CD14-positive monocyte (primary cell): Measurements from ENCODE around the gene SERPINB1. TPM values are rescaled to one million over a fixed set of nuclear protein-coding genes. Genes with fewer than 3 reads are reported as not detected.
"Not testable (repeated sequence)": the region's sequence is repeated elsewhere in the genome, so short reads cannot be mapped to it uniquely, and the experiment has no call there.

Experiments used
- DNase-seq, 3 donors: peaks; one replicate each; pipeline ENCODE4 v3.0.0-alpha.2; 2011 to 2022
- H2AFZ ChIP-seq: 2 replicates; pipeline ENCODE4 v1.6.0; 2012; ENCODE audit warnings: mild to moderate bottlenecking, low read depth, low read length, inconsistent platforms; ENCODE audit not compliant: insufficient read depth, poor library complexity, severe bottlenecking
- H3K27ac ChIP-seq, 2 donors: 1 replicate in 1 of 2; 2 replicates in 1 of 2; pipeline ENCODE4 v1.5.1; 2012 to 2013; ENCODE audit warnings: low read length in 2 of 2, control low read depth in 1 of 2, inconsistent platforms in 1 of 2, low read depth in 1 of 2, mild to moderate bottlenecking in 1 of 2
- H3K27me3 ChIP-seq, 2 donors: one replicate each; pipeline versions ENCODE4 v1.6.0 to v1.6.1; 2011 to 2013; ENCODE audit warnings: low read length in 2 of 2; ENCODE audit not compliant: control insufficient read depth in 2 of 2, insufficient read depth in 2 of 2
- H3K36me3 ChIP-seq, 2 donors: replicated peaks in 1 of 2; 1 replicate in 1 of 2; 2 replicates in 1 of 2; pipeline versions ENCODE4 v1.5.1 to v1.6.1; 2012 to 2013; ENCODE audit warnings: low read length in 2 of 2, control low read depth in 1 of 2, inconsistent platforms in 1 of 2, mild to moderate bottlenecking in 1 of 2; ENCODE audit not compliant: insufficient read depth in 2 of 2, control insufficient read depth in 1 of 2
- H3K4me1 ChIP-seq, 2 donors: 1 replicate in 1 of 2; 2 replicates in 1 of 2; pipeline versions ENCODE4 v1.5.1 to v1.6.1; 2012 to 2013; ENCODE audit warnings: low read length in 2 of 2, control low read depth in 1 of 2, inconsistent platforms in 1 of 2, mild to moderate bottlenecking in 1 of 2, moderate library complexity in 1 of 2; ENCODE audit not compliant: insufficient read depth in 2 of 2, control insufficient read depth in 1 of 2
- H3K4me2 ChIP-seq: replicated peaks from 2 replicates; pipeline ENCODE3; 2012; ENCODE audit warnings: low read length, moderate library complexity, mild to moderate bottlenecking; ENCODE audit not compliant: poor library complexity, severe bottlenecking; ENCODE audit errors: extremely low read depth
- H3K4me3 ChIP-seq, 3 experiments: fragments of 200-600 bp in 1 of 3; sonication (generic) in 1 of 3; replicated peaks in 1 of 3; 1 replicate in 2 of 3; 2 replicates in 1 of 3; pipeline ENCODE4 v1.5.1; 2011 to 2013; ENCODE audit warnings: low read length in 3 of 3, mild to moderate bottlenecking in 3 of 3, control low read depth in 2 of 3, low read depth in 2 of 3, inconsistent platforms in 1 of 3, moderate library complexity in 1 of 3
- H3K79me2 ChIP-seq: 2 replicates; pipeline ENCODE4 v1.6.0; 2012; ENCODE audit warnings: mild to moderate bottlenecking, control low read depth, inconsistent platforms, low read length, moderate library complexity; ENCODE audit not compliant: insufficient read depth
- H3K9ac ChIP-seq: 2 replicates; pipeline ENCODE4 v1.6.0; 2017; ENCODE audit warnings: low read length, mild to moderate bottlenecking; ENCODE audit not compliant: insufficient read depth, poor library complexity, severe bottlenecking
- H3K9me3 ChIP-seq, 2 donors: replicated peaks in 1 of 2; 1 replicate in 1 of 2; 2 replicates in 1 of 2; pipeline versions ENCODE4 v1.5.1 to v1.6.1; 2012 to 2013; ENCODE audit warnings: low read length in 2 of 2, control low read depth in 1 of 2; ENCODE audit not compliant: control insufficient read depth in 1 of 2, insufficient read depth in 1 of 2
- H4K20me1 ChIP-seq: 2 replicates; pipeline ENCODE4 v1.6.0; 2012; ENCODE audit warnings: mild to moderate bottlenecking, low read length, control low read depth, moderate library complexity; ENCODE audit not compliant: insufficient read depth
- H3K27ac Mint-ChIP-seq, 7 donors: one replicate each; pipeline ENCODE4 v1.8.0; 2020; ENCODE audit warnings: mild to moderate bottlenecking in 7 of 7, mixed read lengths in 7 of 7, moderate library complexity in 6 of 7, inconsistent platforms in 2 of 7
- H3K27me3 Mint-ChIP-seq, 3 donors: one replicate each; pipeline ENCODE4 v1.8.0; 2021 to 2022; ENCODE audit warnings: low read depth in 3 of 3, mild to moderate bottlenecking in 3 of 3, mixed read lengths in 3 of 3, moderate library complexity in 3 of 3, inconsistent platforms in 1 of 3
- H3K36me3 Mint-ChIP-seq, 2 donors: one replicate each; pipeline ENCODE4 v1.8.0; 2020; ENCODE audit warnings: mixed read lengths in 2 of 2, inconsistent platforms in 1 of 2, mild to moderate bottlenecking in 1 of 2
- H3K4me1 Mint-ChIP-seq: one replicate; pipeline ENCODE4 v1.8.0; 2020; ENCODE audit warnings: mild to moderate bottlenecking, mixed read lengths
- H3K4me3 Mint-ChIP-seq, 2 donors: one replicate each; pipeline ENCODE4 v1.8.0; 2020; ENCODE audit warnings: mild to moderate bottlenecking in 2 of 2, mixed read lengths in 2 of 2, moderate library complexity in 1 of 2
- H3K9me3 Mint-ChIP-seq, 7 donors: one replicate each; pipeline ENCODE4 v1.8.0; 2020 to 2022; ENCODE audit warnings: mixed read lengths in 7 of 7, mild to moderate bottlenecking in 6 of 7, moderate library complexity in 6 of 7, inconsistent platforms in 2 of 7
- WGBS: methylation state at CpG from one replicate; pipeline ENCODE4 v1.1.5; 2013; ENCODE audit warnings: missing lambda C conversion rate; ENCODE audit not compliant: insufficient coverage; 5-methylcytosine and 5-hydroxymethylcytosine counted together
- intact Hi-C, 2 donors: fragments of 100-400 bp; cut with micrococcal nuclease; formaldehyde crosslinking; loops; one replicate each; pipeline versions ENCODE4 v1.15.0 to v1.15.1; 2023
- polyA plus RNA-seq, 3 donors: library from polyadenylated mRNA; depleted of rRNA in 1 of 3; unstranded in 2 of 3; stranded (reverse) in 1 of 3; fragments of 300-500 nt in 2 of 3; fragments of >200 nt in 1 of 3; fragmentation: Illumina TruSeq in 2 of 3; gene quantifications; 1 replicate in 2 of 3; 2 replicates in 1 of 3; pipeline ENCODE4 v1.2.3, GENCODE V29; 2012 to 2021
- TF ChIP-seq, protein P1 (sequence below): fragments of 200-600 bp; IDR thresholded peaks from one replicate; pipeline ENCODE4 v1.8.0; 2022; ENCODE audit warnings: antibody characterized with exemption, mild to moderate bottlenecking

SERPINB1 gene
- polyA plus RNA-seq, 3 donors = 126 to 307 (median 306) TPM

DNA sequence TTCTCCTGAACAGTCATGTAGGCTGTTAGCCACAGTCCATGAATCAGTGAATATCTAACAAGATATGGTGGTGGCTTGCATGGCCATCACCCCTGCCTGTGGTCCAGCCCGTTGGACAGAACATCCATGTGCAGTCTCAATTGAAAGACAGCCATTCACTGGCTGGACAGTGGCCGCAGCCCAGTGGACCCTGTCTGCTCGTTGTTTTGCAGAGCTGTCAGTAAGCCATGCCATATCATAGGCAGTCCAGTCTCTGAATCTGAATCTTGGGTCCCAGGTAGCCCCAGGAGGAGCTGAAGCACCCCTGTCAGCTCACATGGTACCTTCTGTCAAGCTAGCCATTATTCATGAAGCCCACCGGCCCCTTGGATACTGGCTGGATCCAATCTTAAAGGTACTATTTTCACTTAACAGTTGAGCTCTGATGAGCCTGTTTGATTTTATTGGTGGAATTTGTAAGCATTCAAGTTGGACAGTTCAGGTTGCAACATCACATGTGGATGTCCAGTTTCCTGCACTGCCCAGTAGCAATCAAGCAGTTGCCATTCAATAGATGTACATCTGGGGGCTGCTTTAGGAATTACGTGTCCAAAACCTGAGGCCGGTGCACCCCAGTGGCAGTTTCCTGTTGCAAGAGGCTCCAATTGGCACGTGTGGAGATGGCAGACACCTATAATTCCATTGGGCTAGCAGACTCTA is 37.8 kb downstream of the SERPINB1 start:
- TF ChIP-seq, protein P1, sequence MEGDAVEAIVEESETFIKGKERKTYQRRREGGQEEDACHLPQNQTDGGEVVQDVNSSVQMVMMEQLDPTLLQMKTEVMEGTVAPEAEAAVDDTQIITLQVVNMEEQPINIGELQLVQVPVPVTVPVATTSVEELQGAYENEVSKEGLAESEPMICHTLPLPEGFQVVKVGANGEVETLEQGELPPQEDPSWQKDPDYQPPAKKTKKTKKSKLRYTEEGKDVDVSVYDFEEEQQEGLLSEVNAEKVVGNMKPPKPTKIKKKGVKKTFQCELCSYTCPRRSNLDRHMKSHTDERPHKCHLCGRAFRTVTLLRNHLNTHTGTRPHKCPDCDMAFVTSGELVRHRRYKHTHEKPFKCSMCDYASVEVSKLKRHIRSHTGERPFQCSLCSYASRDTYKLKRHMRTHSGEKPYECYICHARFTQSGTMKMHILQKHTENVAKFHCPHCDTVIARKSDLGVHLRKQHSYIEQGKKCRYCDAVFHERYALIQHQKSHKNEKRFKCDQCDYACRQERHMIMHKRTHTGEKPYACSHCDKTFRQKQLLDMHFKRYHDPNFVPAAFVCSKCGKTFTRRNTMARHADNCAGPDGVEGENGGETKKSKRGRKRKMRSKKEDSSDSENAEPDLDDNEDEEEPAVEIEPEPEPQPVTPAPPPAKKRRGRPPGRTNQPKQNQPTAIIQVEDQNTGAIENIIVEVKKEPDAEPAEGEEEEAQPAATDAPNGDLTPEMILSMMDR = no peak
- peaks cover 0 to 3% of the 10 kb centered on the region in 2 donors for H3K36me3 Mint-ChIP-seq
- H3K4me2 ChIP-seq = no peak overlapping the region
- H3K27ac ChIP-seq = no peak overlapping the region
- no peaks in the 10 kb centered on the region for H3K27me3 ChIP-seq
- no peaks in the 10 kb centered on the region for H3K9me3 ChIP-seq
- no peak overlapping the region for H3K4me3 Mint-ChIP-seq
- H3K4me1 ChIP-seq = peaks cover 16 to 19% of the 10 kb centered on the region in 2 donors
- H3K27me3 Mint-ChIP-seq = peaks cover 0 to 2% (median 2%) of the 10 kb centered on the region in 3 donors
- H2AFZ ChIP-seq = no peak overlapping the region
- H3K4me1 Mint-ChIP-seq = peaks cover 48% of the 10 kb centered on the region
- no peak overlapping the region for H3K4me3 ChIP-seq
- 75% methylated on average over 6 of the region's 7 CpGs for WGBS
- no peak for DNase-seq
- H3K9ac ChIP-seq = no peak overlapping the region
- H3K9me3 Mint-ChIP-seq = peaks cover 0 to 4% (median 0%) of the 10 kb centered on the region in 7 donors
- no peaks in the 10 kb centered on the region for H4K20me1 ChIP-seq
- no peaks in the 10 kb centered on the region for H3K36me3 ChIP-seq
- peaks cover 10% of the 10 kb centered on the region for H3K79me2 ChIP-seq
- H3K27ac Mint-ChIP-seq = no peak overlapping the region
- intact Hi-C loops = no loop called here

DNA sequence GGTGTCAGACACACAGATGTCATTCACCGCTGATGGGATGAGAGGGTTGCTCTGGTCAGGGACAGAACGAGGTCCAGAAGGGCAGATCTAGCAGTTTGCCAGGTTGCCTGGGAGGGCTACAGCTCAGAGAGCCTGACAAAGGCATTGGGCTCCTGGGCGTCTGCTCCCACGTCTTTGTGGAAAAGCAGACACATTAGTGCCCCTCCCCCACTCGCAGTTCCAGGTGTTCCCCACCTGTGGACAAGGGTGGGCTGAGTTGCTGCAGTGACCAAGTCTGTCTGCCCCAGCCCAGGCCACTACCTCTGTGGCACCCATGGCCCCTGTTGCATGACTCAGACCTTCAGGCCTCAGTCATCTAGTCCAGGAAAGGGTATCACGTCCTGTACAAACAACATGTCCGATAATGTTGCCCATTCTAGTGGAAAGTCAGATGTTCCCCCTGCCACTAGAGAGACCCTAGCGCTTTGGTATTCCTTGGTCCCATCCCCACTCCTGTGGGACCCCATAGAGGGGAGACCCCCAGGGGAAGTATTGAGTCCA is 39.1 kb downstream of the SERPINB1 start:
- intact Hi-C loops = no loop called here
- H3K9me3 Mint-ChIP-seq = peaks cover 0 to 4% (median 0%) of the 10 kb centered on the region in 7 donors
- H3K27ac ChIP-seq = no peak overlapping the region
- H3K79me2 ChIP-seq = peaks cover 10% of the 10 kb centered on the region
- H4K20me1 ChIP-seq = no peaks in the 10 kb centered on the region
- H3K4me2 ChIP-seq = no peak overlapping the region
- H3K4me3 Mint-ChIP-seq = no peak overlapping the region
- H3K27ac Mint-ChIP-seq = no peak overlapping the region
- DNase-seq = no peak
- H3K9me3 ChIP-seq = no peaks in the 10 kb centered on the region
- peaks cover 56% of the 10 kb centered on the region for H3K4me1 Mint-ChIP-seq
- 100% methylated on average over 6 of the region's 8 CpGs for WGBS
- H3K36me3 Mint-ChIP-seq = peaks cover 0 to 3% of the 10 kb centered on the region in 2 donors
- no peaks in the 10 kb centered on the region for H3K36me3 ChIP-seq
- no peak overlapping the region for H2AFZ ChIP-seq
- peaks cover 0 to 2% (median 2%) of the 10 kb centered on the region in 3 donors for H3K27me3 Mint-ChIP-seq
- TF ChIP-seq, protein P1 = no peak
- H3K4me3 ChIP-seq = no peak overlapping the region
- H3K9ac ChIP-seq = no peak overlapping the region
- H3K27me3 ChIP-seq = no peaks in the 10 kb centered on the region
- peaks cover 29 to 32% of the 10 kb centered on the region in 2 donors for H3K4me1 ChIP-seq

DNA sequence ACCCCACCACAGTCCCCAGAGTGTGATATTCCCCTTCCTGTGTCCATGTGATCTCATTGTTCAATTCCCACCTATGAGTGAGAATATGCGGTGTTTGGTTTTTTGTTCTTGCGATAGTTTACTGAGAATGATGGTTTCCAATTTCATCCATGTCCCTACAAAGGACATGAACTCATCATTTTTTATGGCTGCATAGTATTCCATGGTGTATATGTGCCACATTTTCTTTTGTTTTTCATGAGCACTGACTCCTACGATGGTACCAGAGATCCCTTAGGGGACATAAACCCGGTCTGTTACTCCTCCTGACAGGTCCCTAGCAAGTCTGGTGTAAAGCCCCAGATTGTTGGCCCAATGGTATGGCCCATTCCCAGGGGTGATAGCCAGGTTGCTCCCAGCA is 40.0 kb downstream of the SERPINB1 start:
- H3K4me1 ChIP-seq = peaks cover 35 to 37% of the 10 kb centered on the region in 2 donors
- Mint-ChIP-seq H3K27ac (peak overlapping the region in 1 of 7 donors; percentile 41), H3K4me1 (peaks cover 56% of the 10 kb centered on the region)
- H3K27ac ChIP-seq, H3K4me2 ChIP-seq, DNase-seq, H3K4me3 Mint-ChIP-seq, H3K79me2 ChIP-seq, H3K27me3 ChIP-seq, H3K36me3 Mint-ChIP-seq, H3K9me3 Mint-ChIP-seq, H4K20me1 ChIP-seq, H2AFZ ChIP-seq, H3K27me3 Mint-ChIP-seq, intact Hi-C loops, H3K9ac ChIP-seq, H3K9me3 ChIP-seq, H3K36me3 ChIP-seq, H3K4me3 ChIP-seq: not testable (repeated sequence)
- WGBS = 100% methylated on average over 2 of the region's 4 CpGs
